ENCODE measurements around the gene CGAS. TPM values are rescaled to one million over a fixed set of nuclear protein-coding genes. Genes with fewer than 3 reads are reported as not detected.
"Not testable (repeated sequence)": the region's sequence is repeated elsewhere in the genome, so short reads cannot be mapped to it uniquely, and the experiment has no call there.

The CGAS gene
- total RNA-seq, 1 donor from 2014 or later: 1.7 TPM

GRCh38 chr6:73400656-73401055, 51.4 kb downstream of the CGAS start:
- no peak for TF ChIP-seq CTCF (IDR thresholded peaks at IDR 0.05)
- Mint-ChIP-seq H3K27ac (ENCODE audit: unreplicated experiment) (no peak overlapping the region), H3K4me3 (ENCODE audit: unreplicated experiment) (no peak overlapping the region), H3K36me3 (ENCODE audit: low read depth) (no peaks in the 10 kb centered on the region), H3K9me3 (ENCODE audit: low read depth) (no peaks in the 10 kb centered on the region), H3K4me1 (ENCODE audit: low read depth) (no peaks in the 10 kb centered on the region), H3K27me3 (ENCODE audit: low read depth) (no peaks in the 10 kb centered on the region)
- no peak for DNase-seq (ENCODE audit: low spot score)

- Mint-ChIP-seq H3K36me3 (ENCODE audit: low read depth) (no peaks in the 10 kb centered on the region), H3K9me3 (ENCODE audit: low read depth) (no peaks in the 10 kb centered on the region), H3K27ac (ENCODE audit: unreplicated experiment) (no peak overlapping the region), H3K4me3 (ENCODE audit: unreplicated experiment) (no peak overlapping the region), H3K27me3 (ENCODE audit: low read depth) (no peaks in the 10 kb centered on the region), H3K4me1 (ENCODE audit: low read depth) (no peaks in the 10 kb centered on the region)
- no peak for DNase-seq (ENCODE audit: low spot score)
- no peak for TF ChIP-seq CTCF (IDR thresholded peaks at IDR 0.05)
These were observed 56.2 kb downstream of the CGAS start for GRCh38 chr6:73395875-73396274.

GRCh38 chr6:73394577-73395354, 57.3 kb downstream of the CGAS start, which contains the start of gene DDX43:
Gene DDX43 (plus strand): TSS chr6:73394828. CDS start chr6:73394906, 78 bp downstream.
- Mint-ChIP-seq H3K4me1 (ENCODE audit: low read depth) (no peaks in the 10 kb centered on the region), H3K27ac (ENCODE audit: unreplicated experiment) (no peak within 1 kb of the TSS), H3K4me3 (ENCODE audit: unreplicated experiment) (no peak within 1 kb of the TSS), H3K9me3 (ENCODE audit: low read depth) (no peaks in the 10 kb centered on the region), H3K36me3 (ENCODE audit: low read depth) (no peaks in the 10 kb centered on the region), H3K27me3 (ENCODE audit: low read depth) (no peaks in the 10 kb centered on the region)
- no peak for DNase-seq (ENCODE audit: low spot score)
- no peak for TF ChIP-seq CTCF (IDR thresholded peaks at IDR 0.05)

- Mint-ChIP-seq H3K9me3 (ENCODE audit: low read depth) (no peaks in the 10 kb centered on the region), H3K4me3 (ENCODE audit: unreplicated experiment) (no peak overlapping the region), H3K4me1 (ENCODE audit: low read depth) (peaks cover 11% of the 10 kb centered on the region), H3K27ac (ENCODE audit: unreplicated experiment) (no peak overlapping the region), H3K36me3 (ENCODE audit: low read depth) (no peaks in the 10 kb centered on the region), H3K27me3 (ENCODE audit: low read depth) (no peaks in the 10 kb centered on the region)
- no peak for DNase-seq (ENCODE audit: low spot score)
- TF ChIP-seq CTCF (IDR thresholded peaks at IDR 0.05): no peak
These were observed 58.8 kb downstream of the CGAS start for GRCh38 chr6:73393278-73393677.

- DNase-seq (ENCODE audit: low spot score); H3K27me3 Mint-ChIP-seq (ENCODE audit: low read depth); H3K9me3 Mint-ChIP-seq (ENCODE audit: low read depth); H3K4me3 Mint-ChIP-seq (ENCODE audit: unreplicated experiment); H3K36me3 Mint-ChIP-seq (ENCODE audit: low read depth); H3K27ac Mint-ChIP-seq (ENCODE audit: unreplicated experiment): not testable (repeated sequence)
- peaks cover 12% of the 10 kb centered on the region for H3K4me1 Mint-ChIP-seq (ENCODE audit: low read depth)
These were observed 59.9 kb downstream of the CGAS start for GRCh38 chr6:73392188-73392587.

GRCh38 chr6:73391675-73392074, 60.4 kb downstream of the CGAS start:
- H3K27ac Mint-ChIP-seq (ENCODE audit: unreplicated experiment): no peak overlapping the region
- H3K4me3 Mint-ChIP-seq (ENCODE audit: unreplicated experiment): no peak overlapping the region
- no peak for DNase-seq (ENCODE audit: low spot score)
- no peaks in the 10 kb centered on the region for H3K36me3 Mint-ChIP-seq (ENCODE audit: low read depth)
- no peaks in the 10 kb centered on the region for H3K9me3 Mint-ChIP-seq (ENCODE audit: low read depth)
- peaks cover 12% of the 10 kb centered on the region for H3K4me1 Mint-ChIP-seq (ENCODE audit: low read depth)
- TF ChIP-seq CTCF (IDR thresholded peaks at IDR 0.05): no peak
- H3K27me3 Mint-ChIP-seq (ENCODE audit: low read depth): no peaks in the 10 kb centered on the region
